Suppressor macrophage treated with lipopolysaccharide for 1 hour (primary cell): Measurements from ENCODE around the gene VOPP1.

ENCODE experiments used
- DNase-seq, 3 donors: peaks; one replicate each; pipeline ENCODE4 v3.0.0-alpha.2; 2020 to 2022

Gene VOPP1

DNA sequence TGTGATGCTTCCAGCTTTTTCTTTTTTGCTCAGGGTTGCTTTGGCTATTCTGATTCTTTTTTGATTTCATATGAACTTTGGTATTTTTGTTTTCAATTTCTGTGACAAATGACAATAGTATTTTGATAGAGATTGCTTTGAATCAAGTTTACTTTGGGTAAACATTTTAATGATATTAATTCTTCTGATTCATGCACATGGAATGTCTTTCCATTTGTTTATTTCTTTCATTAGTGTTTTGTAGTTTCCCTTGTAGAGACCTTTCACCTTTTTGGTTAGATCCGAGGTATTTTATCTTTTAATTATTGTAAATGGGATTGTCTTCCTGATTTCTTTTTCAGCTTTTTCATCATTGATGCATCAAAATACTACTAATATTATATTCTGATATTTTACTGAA lies 114.0 kb downstream of the VOPP1 start:
- no peak for DNase-seq

DNA sequence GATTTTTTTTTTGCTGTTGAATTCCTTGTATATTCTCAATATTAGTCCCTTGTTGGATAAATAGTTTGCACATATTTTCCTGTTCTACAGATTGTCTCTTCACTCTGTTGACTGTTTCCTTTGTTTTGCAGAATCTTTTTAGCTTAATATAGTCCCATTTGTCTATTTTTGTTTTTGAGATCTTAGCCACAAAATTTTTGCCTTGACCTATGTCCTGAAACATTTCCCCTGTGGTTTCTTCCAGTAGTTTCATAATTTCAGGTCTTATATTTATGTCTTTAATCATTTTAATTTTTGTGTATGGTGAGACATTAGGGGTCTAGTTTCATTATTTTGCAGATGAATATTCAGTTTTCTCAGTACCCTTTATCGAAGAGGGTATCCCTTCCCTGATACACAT lies 114.5 kb downstream of the VOPP1 start:
- DNase-seq, result no peak

DNA sequence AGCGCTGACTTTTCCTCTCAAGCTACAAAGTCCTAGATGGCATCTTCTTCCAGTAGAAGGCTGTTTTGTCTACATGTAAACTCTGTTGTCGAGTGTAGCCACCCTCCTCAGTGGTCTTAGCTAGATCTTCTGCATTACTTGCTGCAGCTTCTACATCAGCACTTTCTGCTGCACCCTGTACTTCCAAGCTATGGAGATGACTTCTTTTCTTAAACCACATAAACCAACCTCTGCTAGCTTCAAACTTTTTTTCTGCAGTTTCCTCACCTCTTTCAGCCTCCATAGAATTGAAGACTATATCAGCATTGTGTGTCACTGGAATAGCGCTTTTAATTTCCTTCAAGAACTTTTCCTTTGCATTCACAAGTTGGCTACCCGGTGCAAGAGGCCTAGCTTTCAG lies 119.3 kb downstream of the VOPP1 start:
- no peak for DNase-seq

DNA sequence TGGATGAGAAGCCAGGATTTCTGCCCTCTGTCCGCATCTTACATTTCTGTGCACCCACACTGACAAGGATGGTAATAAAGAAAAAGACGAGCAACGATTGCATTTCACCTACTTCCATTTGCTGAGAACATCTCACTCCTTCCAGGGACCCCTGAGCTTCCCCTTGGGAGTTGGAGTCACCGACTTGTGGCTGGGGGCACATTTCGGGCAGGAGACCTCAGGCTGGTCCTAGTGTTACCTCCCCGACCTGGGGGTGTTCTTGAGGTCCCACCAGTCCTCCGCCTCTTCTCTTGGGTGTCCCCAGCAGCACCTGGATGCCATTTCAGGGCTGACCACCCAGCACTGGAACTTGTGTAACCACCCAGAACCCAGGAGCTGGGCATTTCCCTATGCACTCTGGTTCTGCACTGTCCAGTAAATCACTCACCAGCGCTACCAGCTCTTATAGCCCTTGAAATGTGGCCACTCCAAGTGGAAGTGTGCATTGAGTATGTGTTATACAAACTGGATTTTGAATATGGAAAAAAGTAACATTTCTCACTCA lies 122.2 kb downstream of the VOPP1 start:
- no peak for DNase-seq

DNA sequence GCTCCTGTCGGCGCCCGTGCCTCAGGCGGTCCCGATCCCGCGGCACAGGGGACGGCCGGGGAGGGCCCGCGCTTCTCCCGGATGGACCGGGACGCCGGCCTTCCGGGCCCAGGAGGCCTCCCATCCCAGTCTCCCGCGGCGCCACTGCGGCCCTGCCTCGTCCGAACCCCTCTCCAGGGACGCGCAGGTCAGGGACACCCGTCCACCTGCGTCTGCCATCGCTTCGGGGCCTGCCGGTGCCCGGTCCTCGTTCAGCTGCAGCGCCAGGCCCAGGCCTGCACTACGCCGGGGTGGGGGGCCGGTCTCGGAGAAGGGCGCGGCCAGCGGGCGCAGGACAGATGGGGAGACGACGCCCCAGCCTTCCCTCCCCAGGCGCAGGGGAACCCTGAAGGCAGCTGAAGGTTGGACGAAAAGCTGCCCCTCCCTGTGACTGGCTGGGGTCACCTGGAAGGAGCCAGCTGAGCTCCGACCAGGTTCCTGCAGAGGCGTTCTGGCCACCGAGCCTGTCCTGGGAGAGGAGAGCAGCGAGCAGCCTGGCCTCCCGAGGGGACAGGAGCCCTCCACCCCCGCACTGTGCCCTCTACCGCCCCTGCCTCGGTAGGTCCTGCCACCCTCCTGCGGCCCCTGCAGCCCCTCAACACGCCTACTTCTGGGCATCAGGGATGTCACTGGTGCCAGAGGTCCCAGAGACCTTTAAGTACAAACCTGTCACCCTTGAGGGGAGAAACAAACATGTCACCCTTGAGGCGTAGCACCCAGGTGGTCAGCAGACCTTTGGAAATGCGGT lies 122.9 kb downstream of the VOPP1 start:
- no peak for DNase-seq

DNA sequence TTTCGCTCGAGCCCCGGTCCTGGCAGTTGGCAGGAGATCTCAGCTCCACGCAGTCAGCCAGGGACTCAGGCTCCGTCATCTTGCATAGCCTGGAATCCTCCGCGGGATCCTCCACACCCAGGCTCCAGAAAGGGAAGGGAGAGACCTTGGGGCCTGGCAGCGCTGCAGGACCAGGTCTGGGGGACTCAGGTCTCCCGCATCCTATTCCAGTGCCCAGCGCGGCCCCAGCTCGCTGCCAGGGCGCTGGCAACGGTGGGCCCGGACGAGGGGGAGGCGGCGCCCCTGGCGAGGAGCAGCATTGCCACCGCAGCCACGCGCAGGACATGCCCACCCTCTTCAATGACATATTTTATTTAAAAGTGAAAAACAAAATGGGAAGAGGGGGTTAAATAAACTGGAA lies 123.8 kb downstream of the VOPP1 start:
- DNase-seq, result no peak

DNA sequence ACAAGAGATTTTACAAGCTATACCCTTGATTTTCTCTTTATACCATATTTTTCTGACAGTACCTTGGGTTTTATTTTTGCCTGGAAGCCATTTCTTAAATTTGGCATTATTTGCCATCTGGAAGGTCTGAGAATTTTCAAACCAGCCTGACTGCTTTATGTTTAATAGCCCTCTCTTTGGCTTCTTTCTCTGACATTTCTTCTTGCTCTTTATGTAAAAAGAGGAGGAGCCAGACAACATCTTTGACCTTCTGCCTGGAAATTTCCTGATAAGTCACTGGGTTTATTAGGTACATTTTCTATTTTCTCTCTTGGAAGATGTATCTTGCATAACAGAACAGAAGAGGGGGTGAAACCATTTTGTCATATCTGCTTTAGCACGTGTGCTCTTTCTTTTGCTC lies 127.5 kb downstream of the VOPP1 start:
- no peak for DNase-seq

DNA sequence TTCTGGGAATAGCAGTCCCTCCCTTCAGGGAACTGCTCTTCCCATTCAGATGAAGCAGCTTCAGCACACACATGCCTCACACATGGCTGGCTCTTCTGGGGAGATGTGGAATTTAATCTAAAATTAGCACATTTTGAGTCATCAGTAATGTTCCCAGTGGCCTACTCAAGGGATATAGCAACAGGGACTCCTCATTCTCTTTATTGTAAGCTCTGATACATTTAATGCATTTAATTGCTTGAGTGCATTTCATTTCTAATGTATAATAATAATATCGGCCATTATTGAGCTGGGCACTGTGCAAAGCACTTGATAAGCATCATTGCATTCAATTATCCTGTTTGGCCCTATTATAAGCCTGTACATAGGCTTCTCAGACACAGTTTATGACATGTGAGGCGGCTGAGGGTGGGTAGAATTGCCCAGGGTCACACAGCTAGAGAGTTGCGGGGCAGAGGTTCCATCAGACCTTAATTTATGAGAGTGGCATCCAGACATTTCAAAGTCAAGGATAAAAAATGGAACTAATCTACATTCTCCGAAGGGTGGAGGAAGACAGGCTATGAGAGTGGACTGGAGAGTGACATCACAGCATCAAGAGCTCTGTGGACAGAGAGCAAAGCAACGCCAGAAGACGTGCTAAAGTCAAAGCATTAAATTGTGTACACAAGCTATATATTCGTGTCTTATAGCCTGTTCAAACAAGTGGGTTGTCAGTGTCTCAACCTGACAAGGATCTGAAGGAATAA lies 130.4 kb downstream of the VOPP1 start:
- DNase-seq, result no peak

DNA sequence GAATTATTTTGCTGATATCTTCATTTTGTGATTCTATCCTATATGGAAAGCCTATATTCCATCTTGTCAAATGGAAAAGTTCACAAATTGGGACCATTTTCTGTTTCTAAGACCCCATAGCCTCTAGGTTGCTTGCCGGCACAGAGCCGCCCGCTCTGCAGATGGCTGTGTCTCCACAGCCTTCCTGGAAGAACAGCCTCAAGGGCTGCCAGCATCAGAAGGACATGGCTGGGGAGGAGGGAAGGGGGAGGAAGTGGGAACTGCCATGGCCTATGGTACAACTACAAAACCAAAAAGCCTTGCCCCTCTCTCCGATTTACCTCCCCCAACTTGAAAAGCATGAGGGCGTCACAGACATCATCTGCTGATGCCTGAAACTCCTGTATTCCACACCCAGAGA lies 131.3 kb downstream of the VOPP1 start:
- DNase-seq, result no peak

DNA sequence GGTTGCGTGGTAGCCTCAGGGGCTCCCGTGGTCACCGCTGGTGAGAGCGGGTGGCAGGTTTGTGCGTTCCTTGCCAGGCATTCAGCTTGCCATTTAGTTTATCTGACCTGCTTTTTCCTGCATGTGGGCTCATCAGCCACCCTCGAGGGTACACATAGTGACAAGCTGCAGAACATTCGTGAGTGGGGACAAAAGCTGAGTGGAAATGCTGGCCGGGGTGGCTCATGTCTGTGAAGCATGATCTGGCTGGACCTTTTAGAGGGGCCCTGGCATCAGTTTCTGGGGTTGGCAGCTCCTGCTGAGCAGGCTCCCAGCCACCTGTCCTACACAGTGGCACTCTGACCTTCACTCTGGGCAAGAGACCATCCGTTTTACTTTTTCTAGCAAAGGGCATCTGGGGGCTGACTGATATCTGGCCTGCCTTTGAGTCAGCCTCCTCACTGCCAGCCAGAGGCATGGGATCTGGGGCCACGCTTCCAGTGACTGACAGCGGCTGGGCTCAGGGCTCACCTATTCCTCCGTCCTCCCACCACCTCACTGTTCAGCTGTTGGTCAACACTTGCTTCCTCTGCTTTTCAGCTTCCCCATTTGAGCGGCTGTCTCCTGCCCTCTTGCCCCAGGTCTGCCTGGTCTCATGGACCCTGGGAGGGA lies 132.1 kb downstream of the VOPP1 start:
- peak in 1 of 3 donors; percentile 8 for DNase-seq

DNA sequence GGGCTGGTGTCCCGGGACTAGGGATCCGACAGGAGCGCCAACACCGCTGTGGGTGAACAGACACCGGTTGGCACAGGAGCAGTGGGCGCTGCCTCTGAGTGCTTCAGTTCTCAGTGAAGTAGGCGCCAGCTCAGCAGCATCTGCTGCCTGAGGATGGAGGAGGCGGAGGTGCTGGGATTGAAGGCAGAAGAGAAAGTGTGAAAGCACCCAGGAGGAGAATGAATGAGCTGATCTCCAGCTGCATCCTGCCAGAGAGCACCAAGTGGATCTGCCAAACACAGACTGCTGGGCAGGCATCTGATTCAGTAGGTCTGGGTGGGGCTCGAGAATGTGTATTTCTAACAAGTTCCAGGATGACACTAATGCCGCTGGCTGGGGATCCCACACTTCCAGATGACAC lies 132.7 kb downstream of the VOPP1 start:
- no peak for DNase-seq

DNA sequence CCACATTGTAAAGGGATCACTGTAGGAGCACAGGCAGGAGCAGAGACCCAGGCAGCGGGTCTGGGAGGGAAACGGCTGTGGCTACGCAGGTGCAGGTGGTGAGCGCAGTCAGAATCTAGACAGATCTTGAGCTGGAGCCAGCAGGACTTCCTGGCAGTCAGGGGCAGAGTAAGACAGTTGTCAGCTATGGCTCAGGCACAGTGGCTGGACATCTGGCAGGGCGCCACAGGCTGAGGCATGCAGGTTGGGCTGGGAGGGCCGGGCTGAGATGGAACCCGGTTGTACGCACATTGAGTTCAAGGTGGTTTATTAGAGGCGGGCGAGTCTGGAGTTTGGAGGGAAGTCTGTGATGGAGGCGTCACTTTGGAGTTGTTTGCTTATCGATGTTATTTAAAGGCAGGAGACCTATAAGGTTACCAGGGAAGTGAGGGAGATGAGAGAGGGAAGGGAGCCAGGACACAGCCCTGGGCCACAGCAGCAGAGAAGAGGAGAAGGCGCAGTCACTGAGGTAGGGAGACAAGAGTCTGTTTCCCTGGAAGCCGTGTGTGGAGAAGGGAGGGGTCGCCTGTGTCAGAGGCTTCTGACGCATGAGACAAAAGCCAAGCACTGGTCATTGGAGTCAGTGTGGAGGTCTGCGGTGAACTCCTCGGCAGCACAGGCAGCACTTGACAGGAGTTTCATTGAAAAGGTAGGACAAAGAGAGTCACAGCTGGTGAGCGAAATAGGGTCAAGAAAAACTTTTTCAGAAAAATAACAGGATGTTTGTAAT lies 133.4 kb downstream of the VOPP1 start:
- no peak for DNase-seq

DNA sequence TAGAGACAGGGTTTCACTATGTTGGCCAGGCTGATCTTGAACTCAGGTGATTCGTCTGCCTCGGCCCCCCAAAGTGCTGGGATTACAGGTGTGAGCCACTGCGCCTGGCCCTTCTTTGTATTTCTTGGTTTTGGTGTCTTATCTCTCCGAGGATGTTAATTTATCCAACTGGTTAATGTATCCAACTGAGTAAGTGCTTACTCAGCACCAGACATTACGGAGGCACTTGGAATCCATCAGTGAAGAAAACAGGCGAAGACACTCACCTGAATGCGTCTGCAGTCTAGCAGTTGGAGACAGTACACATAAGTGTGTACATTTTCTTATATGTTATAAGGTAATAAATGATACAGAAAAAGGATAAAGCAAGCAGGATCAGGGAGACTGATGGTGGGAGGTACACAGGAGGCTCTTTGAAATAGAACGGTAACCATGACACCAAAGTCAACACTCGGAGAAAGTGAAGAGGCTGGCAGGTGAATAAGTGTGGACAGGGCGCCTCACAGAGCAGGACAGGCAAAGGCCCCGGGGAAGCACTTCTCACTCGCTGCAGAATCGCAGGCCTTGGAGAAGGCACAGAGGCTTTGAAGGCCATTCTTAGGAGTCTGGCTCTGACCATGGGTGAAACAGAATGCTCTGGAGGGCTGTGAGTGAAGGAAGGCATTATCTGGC lies 134.1 kb downstream of the VOPP1 start:
- no peak for DNase-seq

DNA sequence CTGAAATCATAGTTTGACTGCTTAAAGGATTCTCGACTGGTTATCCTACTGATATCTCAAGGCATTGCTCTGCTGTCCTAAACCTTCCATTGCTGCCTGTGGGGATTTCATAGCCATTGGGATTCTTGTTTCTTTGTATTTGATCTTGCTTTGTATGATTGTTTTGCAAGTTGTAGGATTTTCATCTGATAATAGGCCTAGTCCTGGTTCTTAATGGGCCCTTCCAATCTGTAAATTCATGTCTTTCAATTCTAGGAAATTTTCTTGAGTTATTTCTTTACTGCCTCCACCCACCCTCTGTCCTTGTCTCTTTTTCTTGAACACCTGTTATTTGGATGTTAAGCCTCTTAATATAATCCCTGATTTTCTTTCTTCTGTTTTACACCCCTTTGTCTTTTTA lies 134.9 kb downstream of the VOPP1 start:
- DNase-seq, result no peak

DNA sequence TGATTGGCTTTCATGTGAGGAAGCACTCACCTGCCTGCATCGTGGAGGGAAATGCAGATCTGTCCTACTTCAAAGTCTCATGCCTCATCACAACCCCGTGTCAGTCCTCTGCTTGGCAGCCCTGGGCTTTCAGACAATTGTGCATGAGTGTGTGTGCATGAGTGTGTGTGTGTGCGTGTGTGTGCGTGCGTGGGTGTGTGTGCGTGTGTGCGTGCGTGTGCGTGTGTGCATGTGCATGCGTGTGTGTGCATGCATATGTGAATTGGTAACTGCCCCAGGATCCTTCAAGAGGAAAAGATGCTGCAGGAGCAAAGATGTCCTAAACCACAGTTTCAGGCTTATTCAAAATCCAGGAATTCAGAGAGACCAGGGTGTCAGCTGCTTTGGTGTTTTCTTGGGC lies 135.8 kb downstream of the VOPP1 start:
- DNase-seq, result no peak

DNA sequence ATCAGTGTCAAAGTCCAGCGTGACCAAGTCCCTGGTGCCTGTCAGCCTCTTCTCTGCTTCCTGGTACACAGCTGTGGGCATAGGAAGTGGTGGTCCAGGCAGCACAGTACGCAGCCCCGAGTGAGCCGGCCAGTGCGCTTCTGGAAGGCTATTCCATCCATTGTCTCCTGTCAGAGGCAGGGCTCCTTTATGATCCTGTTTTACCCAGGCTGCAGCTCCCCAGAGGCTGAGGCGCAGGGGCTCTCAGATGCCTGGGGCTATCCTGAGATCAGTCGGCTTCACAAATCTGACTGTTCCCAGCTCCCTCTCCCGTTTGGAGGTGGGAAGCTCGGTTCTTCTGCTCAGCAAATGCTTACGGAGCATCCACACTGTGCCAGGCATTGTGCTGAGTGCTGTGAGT lies 136.8 kb downstream of the VOPP1 start:
- no peak for DNase-seq

DNA sequence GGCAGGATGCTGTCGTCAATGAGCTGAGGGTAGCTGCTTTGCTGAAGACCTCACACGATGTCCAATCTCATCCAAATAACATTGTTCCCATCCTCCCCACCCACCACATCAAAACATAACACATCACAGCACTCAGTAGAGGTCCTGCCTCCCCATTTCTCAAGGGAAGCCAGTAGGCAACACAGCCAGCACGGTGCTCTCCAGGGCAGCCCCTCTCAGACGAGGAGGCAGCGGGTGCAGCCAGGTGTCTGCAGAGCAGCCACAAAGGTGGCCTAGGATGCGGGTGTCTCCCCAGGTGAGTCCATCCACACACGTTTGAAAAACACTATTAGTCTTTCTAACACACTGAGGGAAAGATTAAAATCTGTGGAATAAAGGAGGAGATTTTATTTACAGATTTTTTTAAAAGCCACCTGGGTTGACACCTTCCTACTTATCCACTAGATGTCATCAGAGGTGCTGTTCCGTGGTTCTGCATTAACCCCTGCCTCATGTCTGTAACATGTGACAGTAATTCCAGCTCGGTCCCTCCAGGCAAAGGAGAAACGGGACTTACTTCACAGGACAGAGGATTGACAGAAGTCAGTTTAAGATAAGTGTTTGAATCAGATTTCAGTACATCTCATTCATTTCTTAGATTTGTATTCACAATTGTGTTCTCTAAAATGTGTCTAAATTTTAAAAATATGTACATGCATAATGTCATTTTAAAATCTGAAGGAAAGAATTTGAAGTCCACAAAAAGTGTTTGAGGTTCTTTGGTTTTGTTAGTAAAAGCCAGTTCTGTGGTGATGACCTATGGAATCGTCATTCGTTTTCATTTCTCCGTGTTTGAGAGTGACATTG lies 139.1 kb downstream of the VOPP1 start:
- DNase-seq, result peak; percentile 17 to 25 (median 21)

DNA sequence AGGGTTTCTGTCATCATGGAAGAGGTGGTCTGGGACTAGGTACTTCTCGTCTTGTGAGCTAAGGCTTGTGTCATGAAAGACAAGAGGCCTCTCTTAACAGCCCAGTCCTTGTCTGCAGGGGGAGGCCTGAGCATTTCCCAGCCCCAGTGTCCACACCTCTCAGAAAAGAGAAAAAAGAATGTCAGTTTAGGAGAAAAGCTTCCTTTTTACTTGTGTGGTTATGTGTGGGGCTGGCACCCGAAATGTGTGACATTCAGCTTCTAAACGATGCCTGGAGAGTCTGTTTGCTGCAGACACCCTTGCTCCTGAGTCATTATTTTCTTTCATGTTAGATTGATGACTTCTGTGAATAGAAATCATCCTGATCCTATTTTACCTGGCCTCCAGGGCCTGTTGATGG lies 139.8 kb downstream of the VOPP1 start:
- DNase-seq, result no peak

DNA sequence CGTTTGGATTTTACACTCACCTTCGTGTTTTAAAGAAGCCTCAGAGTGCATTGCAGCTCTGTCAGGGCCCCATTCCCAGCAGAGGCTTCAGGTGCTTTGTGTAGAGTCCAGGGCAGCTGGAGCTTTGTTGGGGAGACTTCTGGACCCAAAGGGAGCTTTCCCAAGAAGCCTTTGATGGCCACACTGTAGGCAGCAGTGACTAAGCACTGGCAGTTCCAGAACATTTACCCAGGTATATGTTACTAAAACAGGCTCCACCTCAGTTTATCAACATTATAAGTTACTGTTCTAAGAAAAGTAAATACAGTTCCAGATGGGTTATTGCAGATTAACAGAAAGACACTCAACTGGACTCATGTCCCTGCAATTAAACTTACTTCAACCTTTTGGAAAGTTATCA lies 140.4 kb downstream of the VOPP1 start:
- DNase-seq, result no peak

DNA sequence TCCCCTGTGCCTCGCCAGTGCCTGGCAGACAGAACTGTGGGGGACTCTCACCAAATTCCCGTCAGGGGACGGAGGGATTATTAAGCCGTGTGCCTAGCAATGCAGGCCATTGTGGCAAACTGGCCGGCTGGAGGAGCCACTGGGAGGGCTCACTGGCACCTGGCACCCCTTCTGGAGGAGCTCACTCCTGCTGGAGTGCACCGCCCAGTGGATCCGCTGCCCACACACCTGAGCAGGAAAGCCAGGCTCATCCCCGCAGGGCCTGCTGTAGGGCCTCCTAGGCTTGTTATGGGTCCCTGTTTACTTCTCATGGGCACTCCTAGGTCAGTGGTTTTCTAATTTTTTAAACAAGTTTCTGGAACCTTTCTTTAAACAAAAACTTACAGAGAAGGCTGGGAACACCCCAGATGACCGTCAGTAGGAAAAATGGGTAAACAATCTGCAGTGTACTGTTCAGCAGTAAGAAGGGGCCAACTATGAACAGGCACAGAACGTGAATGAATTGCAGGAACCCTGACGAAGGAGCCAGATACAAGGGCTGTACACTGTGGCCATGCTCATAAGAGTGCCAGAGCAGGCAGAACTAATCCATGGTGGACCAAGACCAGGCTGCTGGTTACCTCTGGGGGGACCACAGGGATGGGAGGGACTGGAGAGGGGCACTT lies 142.3 kb downstream of the VOPP1 start:
- DNase-seq, result no peak

DNA sequence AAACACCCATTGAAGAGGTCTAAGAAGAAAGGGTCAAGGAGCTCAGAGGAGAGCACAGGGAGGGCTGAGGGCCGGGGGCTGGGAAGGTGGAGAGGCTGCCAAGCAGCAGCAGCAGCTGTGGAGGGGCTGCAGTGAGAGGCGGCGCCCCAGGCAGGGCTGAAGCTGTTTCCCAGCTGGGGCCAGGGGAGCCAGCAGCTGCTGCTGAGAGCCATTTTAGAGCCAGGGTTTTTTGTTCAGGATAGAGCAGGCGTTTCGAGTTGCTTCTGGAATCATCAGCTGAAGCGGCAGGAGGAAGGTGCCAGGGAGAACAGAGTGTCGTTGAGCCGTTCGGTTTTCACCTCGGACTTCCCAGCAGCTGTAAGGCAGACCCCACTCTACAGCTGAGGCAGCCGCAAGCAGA lies 144.5 kb downstream of the VOPP1 start:
- DNase-seq, result no peak
